Hippocampal formation (tissue), 2 donors: ENCODE results near the gene CROCC2.

ENCODE experiments used
- DNase-seq, 2 donors: peaks; one replicate each; lab custom pipeline; 2025; lab: John Stamatoyannopoulos, UW

CROCC2 gene

GRCh38 chr2:240999873-241000541 is 93.9 kb downstream of the CROCC2 start:
- no peak for DNase-seq

DNA sequence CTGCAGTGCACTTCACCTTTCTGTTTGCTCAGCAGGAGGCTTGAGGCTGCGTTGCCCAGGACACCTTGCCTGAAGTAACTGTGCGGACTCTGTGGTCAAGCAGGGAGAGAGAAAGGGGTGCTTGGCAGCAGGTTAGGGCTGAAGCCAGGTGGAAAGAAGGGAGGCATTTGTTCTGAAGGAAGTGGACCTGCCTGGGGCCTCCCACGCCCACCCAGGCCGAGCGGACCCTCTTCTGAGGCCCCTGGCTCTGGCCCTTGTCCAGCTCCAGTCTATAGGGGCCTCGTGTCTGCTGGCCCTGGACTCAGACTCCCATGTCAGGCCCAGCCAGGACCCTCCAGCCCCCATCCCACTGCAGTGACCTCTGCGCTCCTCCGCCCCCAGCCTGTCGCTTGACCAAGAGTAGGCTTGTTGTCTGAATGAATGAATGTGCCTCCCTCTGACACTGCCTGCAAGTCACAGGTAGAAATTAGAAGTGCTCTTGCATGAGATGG is 94.7 kb downstream of the CROCC2 start:
- no peak for DNase-seq

DNA sequence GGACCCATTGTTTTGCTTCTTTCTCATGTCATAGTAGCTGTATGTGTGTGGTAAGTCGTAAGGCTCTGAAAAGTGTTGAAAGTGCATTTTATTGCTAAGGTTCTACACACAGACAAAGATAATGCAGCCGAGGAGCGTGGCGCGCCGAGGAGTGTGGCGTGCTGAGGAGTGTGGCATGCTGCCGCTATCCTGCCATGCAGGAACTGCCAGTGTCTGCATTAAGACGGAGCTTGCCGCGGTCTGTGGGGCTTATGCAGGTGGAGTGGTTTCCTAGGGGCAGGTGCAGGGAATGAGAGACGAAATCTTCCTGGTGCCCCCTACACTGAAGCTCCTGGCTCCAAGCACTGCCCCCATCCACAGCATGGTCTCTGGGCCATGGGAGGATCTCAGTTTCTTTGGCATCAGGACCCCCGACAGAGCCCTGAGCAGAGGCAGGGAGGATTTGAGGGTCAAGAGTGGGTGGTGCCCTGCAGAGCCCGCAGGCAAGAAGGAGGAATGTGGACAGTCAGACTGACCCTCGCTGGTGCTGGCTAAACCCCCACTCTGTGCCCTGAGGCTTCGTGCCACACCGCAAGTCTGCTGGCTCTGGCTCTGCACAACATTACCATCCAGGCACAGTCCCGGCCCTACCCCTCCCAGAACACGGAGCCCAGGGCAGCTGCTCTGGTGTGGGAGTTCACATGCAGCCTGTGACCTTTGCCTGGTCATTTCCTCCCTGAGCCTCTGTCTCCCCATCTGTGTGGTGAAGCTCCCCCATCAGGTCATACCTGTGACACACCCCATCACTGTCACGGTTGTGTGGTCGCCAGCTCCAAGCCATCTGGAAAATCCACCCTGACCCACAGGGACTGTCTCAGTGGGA is 95.5 kb downstream of the CROCC2 start:
- no peak for DNase-seq

DNA sequence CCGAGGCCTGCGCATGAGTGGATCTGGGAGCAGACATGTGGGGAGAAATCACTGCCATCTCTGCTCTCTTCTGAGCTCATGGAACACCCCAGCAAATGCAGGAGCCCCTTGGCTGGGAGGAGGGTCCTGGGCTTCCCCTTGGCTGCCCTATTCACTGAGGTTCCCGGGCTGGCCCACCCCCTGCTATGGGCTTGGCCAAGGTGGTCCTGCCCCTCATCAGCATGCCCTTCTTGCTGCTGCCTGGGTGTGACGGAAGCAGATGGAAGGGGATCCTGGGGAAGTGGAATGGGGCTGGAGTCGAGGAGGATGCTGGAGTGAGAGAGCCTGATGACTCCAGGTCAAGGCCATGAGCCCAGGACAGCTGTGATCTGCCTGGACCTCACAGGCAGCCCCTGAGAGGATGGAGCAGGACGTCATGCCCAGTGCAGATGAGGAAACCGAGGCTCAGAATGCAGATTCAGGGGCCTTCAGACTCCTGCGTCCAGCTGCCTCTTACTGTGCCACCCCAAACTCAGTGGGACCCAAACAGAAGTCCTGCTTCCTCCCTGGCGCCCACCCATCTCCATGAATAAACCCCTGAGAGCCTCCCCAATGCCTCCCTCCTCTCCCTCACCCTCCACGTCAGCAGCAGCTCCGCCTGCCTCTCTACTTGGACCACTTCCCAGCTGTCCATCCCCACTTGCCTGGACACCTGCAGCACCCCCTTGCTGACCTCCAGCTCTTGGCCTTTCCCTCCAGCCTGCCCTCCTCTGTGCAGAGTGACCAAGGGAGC is 96.3 kb downstream of the CROCC2 start:
- no peak for DNase-seq

DNA sequence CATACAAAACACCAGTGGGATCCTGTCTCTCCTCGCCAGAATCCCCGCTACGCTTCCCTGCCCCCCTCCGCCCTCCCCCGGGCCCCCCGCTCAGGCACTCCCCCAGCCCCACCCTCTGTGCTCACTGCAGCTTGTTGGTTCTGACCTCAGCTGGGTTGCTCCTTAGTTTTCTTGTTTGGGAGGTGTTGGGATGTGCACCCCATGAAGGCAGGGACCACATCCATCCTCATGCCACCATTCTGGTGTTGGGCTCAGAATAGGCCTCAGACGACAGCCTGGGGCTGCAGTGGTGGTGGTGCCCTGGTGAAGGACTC is 96.9 kb downstream of the CROCC2 start:
- no peak for DNase-seq

DNA sequence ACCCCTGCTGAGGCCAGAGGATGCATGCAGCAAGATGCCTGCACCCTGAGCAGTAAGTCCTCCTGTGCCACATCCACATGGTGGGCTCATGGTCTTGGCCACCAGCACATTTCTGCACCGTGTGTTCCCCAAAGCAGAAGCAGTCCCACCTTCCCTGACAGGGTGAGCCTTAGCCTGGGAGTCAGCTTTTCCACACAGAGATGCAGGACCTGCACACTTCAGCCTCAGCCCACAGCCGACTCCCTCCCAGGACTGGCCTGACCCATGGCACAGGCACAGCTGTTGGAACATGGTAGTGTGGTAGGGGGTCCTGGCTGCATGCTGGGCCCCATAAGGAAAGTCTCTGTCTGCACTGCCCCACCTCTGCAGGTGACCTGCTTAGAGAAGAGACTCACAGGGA is 97.2 kb downstream of the CROCC2 start:
- DNase-seq = no peak

DNA sequence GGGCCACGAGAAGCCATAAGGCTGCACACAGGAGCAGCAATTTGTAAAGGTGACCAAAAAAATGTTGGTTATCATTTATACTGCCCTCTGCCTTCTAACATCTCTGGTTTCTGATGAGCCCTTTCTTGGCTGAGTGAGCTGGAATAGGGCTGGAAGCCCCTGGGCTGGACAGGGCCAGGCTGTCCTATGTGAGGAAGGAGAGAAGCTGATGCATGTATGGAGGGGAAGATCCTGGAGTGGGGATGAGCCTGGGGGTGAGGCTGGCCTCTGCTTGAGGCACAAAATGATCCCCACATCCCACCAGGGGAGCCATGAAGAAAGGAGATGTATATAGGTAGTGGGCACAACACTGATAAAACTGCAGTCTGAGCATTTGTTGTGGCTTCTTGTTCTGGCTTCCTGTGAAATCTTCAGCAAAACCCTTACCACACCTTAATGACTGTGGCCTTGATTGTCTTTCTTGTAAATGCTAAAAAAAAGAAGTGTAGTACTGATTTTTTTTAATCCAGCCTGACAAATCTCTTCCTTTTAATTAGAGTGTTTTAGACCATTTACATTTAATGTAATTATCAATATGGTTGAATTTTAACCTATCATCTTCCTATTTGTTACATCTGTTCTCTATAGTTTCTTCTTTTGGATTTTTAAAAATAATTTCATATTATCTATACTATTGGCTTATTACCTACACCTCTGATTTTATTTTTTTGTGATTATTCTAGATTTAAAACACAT is 97.9 kb downstream of the CROCC2 start:
- DNase-seq = no peak

GRCh38 chr2:241005569-241005968 is 99.4 kb downstream of the CROCC2 start:
- DNase-seq = no peak

DNA sequence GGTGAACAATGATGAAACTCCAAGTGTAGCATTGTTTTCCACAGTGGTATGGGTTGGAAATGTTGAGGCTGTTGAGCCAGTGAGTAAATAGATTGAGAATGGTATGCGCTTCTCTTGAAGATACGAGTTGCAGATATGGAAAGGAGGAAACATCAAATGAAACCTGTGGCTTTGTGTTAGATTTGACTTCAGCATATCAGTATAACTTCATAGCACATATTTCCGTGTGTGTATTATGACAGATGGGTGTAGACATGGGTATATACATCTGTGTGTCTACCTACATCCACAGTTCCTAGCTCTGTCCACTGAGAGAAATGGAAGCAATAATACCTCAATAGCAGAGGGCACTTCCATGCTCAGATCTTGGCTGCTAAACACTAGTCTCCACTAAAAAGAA is 100.3 kb downstream of the CROCC2 start:
- no peak for DNase-seq

DNA sequence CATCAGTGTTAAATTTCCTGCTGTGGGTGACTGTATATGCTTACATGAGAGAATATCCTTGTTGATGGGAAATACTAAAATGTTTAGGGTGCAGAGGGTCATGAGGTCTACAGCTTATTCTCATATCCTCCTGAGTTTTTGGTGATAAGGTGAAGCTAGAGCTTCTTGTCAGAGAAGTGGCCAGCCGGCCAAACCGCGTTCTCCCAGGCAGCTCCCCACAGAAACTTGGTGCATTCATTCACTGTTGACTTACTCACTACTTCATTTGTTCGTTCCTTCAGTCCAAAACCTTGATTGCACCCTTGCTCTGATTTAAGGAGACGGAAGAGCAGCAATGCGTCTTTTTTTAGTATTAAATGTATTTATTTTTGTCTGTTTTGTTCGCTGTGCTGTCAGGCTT is 101.0 kb downstream of the CROCC2 start:
- DNase-seq = no peak

DNA sequence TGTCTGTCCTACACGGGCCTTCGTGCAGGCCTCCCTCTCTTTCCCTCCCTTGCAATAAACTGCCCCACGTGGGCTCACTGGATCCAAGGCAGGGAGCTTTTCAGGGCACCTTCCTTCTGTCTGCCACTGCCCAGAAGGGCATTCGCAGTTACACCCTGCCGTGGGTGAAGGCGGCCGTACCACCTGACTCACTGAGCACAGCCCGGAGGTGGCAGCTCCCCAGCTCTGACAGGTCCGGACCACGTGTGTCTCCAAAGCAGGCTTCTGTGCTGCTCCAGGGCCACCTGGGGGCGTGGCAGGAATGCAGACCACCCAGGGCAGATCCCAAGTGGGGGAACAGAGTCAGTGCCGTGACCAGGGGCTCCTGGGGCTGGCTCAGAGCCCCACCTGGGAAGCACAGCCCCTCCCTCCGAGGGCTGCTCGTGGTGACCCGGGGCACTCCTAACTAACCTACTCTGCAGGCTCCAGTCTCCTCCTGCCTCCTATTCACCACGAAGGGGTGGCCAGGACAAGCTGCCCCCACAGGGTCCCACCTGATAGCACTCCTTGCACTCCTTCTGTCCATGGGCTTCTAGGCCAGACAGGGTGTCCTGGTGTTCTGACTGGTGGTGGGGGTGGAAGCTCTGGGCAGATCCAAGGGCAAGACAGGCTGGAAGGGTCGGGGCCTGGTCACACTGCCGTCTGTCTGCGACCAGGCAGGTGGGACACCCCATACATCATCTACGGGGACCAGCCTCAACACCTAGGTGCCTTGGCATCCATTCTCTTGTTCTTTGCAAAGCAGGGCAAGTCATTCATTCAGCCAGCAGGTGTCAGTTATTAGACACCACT is 102.0 kb downstream of the CROCC2 start:
- no peak for DNase-seq

DNA sequence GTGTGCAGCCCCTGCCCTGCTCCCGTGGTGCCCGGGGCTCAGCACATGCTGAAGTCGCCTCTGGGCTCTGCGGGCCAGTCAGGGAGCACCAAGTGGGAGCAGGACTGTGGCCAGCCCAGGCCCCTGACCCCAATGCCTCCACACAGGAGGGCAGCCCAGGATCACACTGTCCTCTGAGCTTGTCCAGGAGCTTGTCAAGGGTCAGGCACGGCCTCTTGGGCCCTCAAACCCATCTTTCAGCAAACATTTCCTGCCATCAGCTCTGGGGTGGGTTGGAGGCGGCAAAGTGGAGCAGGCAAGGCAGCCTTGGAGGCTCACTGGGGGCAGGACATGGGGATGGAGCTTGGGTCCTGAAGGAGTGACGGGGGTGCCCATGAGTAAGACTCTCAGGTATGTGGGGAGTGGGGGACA is 102.6 kb downstream of the CROCC2 start:
- no peak for DNase-seq

DNA sequence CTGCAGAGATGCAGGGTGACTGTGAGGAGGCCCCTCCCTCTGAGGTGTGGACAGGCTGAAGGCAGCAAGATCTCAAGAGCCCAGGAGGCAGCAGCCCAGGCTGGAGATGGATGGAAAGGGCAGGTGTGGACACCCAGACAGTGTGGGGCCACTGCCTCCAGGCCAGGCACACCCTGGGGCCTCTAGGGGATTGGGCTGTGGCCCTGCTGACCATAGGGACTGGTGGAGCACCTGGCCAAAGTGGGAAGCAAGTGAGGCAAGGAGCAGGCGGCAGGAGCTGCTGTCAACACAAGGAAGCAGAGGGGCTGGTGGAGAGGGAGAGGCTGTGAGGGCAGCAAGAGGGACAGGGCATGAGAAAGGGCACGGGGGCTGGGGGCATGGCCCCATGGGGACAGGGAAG is 103.1 kb downstream of the CROCC2 start:
- DNase-seq = no peak

GRCh38 chr2:241009601-241010530 is 103.7 kb downstream of the CROCC2 start:
- no peak for DNase-seq

- DNase-seq = no peak
Measured at GRCh38 chr2:241010531-241011295, 104.6 kb downstream of the CROCC2 start.

- DNase-seq = no peak
Measured at GRCh38 chr2:241011296-241011600, 105.1 kb downstream of the CROCC2 start.

DNA sequence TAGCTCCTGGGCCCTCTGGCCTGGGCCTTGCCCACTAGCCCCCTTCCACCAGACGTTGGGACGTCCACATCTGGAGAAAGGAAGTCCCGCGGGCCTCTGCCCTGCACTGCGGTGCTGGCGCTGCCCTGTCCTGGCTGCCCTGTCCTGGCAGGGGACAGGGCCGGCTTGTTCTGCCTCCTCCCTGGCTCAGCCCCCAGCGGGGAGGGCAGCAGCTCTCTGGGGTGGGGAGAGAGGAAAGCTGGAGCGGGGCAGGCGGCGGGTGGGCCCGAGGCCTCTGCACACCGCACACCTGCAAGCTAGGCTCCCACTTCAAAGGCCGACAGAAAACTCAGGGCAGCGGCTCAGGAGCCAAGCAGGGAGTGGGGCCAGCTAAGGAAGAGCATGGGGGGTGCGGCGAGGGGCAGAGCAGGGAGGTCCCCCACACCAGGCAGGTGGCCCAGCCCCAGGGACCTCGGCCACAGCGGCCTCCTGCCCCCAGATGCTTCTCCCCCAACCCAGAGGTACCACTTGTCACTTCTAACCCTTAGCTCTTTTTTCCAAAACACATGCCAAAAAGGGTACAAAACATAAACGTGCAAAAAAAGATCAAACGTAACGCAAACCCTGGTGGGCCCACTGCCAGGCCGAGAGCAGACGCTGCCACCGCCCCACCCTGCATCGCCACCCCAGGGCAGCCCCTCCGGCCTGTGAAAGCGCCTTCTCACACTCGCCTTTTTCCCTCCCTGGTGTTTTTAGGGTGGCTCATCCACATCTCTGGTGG is 105.8 kb downstream of the CROCC2 start:
- DNase-seq = no peak

GRCh38 chr2:241014224-241014623 is 108.1 kb downstream of the CROCC2 start:
- DNase-seq = no peak

DNA sequence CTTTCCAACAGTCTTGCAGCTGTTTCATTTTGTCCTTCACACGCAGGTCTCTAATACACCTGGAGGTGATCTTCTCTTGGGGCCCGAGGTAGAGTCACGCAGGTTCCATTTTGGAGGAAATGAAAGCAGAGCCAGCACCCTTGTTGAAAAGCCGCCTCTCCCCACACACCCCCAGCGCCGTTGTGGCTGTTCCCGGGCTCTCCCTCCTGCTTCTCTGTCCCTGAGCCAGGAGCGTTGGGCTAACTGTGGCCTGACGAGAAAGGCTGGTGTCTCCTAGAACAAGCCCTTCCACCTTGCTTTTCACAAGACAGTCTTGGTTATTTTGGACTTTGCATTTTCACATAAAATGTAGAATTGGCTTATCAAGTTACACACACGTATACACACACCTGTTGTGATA is 108.6 kb downstream of the CROCC2 start:
- no peak for DNase-seq
